ENCODE measurements around the gene PPP1R12C.

The PPP1R12C gene

DNA sequence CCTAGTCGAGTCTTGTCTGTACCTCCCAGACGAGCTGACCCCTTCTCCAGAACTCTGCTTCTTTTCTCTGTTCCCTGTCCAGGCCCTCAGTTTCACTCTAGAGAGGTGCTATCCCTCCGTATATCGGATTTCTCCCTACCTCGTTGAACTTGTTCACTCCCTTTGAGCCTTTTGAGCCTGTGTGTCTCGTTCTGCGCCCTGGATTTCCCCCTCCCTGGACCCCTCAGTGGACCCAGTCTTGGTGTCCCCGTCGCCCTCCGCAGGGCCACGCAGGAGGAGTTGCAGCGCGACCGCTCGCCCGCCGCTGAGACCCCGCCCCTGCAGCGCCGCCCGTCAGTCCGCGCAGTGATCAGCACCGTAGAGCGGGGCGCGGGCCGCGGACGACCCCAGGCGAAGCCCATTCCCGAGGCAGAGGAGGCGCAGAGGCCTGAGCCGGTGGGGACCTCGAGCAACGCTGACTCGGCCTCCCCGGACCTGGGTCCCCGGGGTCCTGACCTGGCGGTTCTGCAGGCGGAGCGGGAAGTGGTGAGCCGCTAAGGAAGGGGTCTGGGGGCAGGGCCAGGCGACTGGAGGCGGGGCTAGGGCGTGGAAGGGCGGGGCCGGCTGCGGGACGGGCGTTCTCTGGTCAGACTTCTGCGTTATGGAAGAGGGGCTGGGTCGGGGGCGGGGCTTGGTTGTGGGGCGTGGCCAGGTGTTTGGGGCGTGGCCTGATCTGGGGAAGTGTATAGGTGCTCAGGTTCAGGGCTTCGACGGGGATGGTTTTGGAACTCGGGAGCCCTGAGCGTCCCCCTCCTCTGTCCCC lies 36.3 kb downstream of the PPP1R12C start:
- peak overlapping the region; percentile 79 for H3K4me3 Mint-ChIP-seq
- H3K27ac Mint-ChIP-seq: peak overlapping the region; percentile 78

DNA sequence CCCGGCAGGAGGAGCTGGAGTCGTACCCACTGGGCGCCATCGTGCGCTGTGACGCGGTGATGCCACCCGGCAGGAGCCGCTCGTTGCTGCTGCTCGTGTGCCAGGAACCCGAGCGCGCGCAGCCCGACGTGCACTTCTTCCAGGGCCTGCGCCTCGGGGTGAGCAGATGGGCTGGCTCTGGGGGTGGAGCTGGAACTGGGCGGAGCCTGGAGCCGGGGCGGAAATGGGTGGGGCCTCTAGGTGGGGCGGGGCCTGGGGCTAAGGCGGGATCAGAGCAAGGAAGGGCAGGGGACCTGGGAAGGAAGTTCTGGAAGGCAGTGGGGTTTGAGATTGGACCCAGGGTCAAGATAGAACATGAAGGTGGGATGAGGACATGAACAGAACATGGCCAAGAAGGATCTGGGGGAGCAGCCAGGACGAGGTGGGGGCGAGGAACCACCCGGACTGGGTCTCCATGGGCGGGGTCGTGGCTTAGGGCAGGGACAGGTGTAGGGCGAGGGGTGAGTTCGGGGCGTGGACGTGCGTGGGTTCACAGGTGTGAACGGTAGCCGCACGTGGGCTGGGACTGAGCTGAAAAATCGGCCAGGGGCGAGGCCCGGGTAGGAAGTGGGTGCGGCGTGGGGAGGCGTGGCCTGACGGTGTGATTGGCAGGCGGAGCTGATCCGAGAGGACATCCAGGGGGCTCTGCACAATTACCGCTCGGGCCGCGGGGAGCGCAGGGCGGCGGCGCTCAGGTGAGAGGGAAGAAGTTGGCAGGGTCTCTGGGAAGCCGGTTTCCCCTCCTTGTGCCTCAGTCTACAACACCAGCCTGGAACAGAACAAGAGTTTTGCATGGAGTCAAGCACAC lies 37.1 kb downstream of the PPP1R12C start:
- Mint-ChIP-seq H3K4me3 (peak overlapping the region; percentile 79), H3K36me3 (no peaks in the 10 kb centered on the region), H3K9me3 (no peaks in the 10 kb centered on the region), H3K4me1 (peaks cover 31% of the 10 kb centered on the region), H3K27ac (peak overlapping the region; percentile 78)
- ATAC-seq: peak; percentile 72
- DNase-seq (ENCODE audit: low spot score in 2 of 2): peak; percentile 59 to 87

More for the DNA sequence above, 36.3 kb downstream of the PPP1R12C start:
- Mint-ChIP-seq H3K9me3 (no peaks in the 10 kb centered on the region), H3K36me3 (no peaks in the 10 kb centered on the region), H3K4me1 (peaks cover 31% of the 10 kb centered on the region)
- DNase-seq (ENCODE audit: low spot score in 2 of 2): peak; percentile 85 to 96
- ATAC-seq: peak; percentile 86

DNA sequence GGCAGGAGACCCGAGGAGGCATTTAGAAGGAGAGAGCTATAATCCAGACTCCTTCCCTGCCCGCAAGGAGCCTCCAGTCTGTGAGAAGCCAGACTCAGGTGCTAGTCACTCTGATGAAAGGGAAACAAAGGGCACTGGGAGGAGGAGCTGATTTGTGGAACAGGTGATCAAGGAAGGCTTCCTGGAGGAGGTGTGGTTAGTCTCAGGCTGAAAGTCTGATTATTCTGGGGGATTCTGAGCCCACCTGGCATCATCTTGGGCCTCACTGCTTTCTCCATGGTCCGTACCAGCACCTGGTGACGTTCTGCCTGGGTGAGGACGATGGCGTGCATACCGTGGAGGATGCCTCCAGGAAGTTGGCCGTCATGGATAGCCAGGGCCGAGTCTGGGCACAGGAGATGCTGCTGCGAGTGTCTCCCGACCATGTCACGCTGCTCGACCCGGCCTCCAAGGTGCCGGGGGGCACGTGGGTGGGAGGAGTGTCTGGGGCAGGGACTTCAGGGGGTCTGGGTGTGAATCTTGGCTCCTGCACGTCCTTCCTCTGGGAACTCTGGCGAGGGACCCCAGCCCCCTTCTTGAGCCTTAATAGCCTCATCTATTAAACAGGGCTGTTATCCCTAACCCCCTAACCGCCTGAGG lies 37.9 kb downstream of the PPP1R12C start:
- DNase-seq (ENCODE audit: low spot score in 2 of 2) (no peak), ATAC-seq (no peak)
- Mint-ChIP-seq H3K36me3 (no peaks in the 10 kb centered on the region), H3K4me3 (peak overlapping the region; percentile 79), H3K9me3 (no peaks in the 10 kb centered on the region), H3K27ac (peak overlapping the region; percentile 78), H3K4me1 (peaks cover 31% of the 10 kb centered on the region)

DNA sequence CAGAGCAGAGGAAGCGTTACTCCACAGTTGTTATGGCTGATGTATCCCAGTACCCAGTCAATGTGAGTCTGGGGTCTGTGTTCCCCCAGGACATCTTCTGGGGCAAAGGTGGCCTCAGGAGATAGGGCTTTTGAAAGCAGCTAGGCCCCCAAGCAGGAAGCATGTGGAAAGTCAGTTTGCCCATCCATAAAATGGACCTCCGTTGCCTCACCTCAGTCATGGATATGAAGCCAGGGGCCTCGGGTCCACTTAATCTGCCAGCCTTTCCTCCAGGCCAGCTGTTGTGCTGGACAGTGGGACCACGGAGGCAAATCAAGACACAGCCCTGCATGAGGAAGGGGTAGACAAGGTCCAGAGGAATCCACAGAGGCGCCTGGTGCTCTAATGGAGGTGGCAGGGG lies 38.4 kb downstream of the PPP1R12C start:
- no peaks in the 10 kb centered on the region for H3K9me3 Mint-ChIP-seq
- DNase-seq (ENCODE audit: low spot score in 2 of 2) (no peak), ATAC-seq (no peak)
- H3K4me1 Mint-ChIP-seq: peaks cover 31% of the 10 kb centered on the region
- H3K4me3 Mint-ChIP-seq: peak overlapping the region; percentile 79
- no peak overlapping the region for H3K27ac Mint-ChIP-seq
- no peaks in the 10 kb centered on the region for H3K36me3 Mint-ChIP-seq

DNA sequence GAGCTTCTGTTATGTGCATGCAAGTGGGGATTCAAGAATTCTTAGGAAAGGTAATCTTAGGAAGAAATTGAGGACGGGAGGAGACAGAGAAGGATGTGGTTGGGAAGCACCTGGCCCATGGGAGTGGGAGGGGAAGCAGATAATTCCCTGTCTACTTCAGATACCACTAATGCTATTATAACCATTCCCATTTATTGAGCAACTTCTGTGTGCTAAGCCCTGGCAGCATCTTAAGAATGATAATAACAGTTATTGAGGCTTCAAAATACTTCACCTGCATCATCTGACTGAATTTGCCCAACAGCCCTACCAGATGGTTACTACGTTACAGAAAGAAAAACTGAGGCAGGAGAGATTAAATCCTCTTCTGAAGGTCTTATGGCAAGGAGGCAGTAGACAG lies 40.3 kb downstream of the PPP1R12C start:
- H3K36me3 Mint-ChIP-seq: no peaks in the 10 kb centered on the region
- ATAC-seq (no peak), DNase-seq (ENCODE audit: low spot score in 2 of 2) (no peak)
- no peak overlapping the region for H3K27ac Mint-ChIP-seq
- H3K9me3 Mint-ChIP-seq: no peaks in the 10 kb centered on the region
- no peak overlapping the region for H3K4me3 Mint-ChIP-seq
- H3K4me1 Mint-ChIP-seq: peaks cover 21% of the 10 kb centered on the region

DNA sequence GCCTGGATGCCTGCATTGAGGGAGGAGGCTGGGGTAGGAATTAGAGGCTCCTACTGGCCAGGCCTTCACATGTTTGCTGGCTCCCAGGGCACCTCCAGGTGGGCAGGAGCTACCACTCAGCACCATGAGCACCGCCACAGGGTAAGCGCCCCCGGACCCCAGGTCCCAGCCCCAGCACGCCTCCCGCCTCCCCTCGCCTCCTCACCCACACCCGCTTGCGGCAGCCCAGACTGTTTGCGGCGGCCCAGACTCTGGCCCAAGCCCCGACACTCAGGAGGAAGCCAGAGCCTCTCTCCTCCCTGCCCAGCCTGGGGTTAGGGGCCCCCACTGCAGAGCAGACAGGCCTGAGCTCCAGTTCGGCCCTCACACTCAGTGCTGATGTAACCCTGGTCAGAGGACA lies 41.1 kb downstream of the PPP1R12C start:
- no peaks in the 10 kb centered on the region for H3K36me3 Mint-ChIP-seq
- H3K4me3 Mint-ChIP-seq: no peak overlapping the region
- no peak overlapping the region for H3K27ac Mint-ChIP-seq
- H3K4me1 Mint-ChIP-seq: peaks cover 20% of the 10 kb centered on the region
- DNase-seq (ENCODE audit: low spot score in 2 of 2) (no peak), ATAC-seq (no peak)
- H3K9me3 Mint-ChIP-seq: no peaks in the 10 kb centered on the region

DNA sequence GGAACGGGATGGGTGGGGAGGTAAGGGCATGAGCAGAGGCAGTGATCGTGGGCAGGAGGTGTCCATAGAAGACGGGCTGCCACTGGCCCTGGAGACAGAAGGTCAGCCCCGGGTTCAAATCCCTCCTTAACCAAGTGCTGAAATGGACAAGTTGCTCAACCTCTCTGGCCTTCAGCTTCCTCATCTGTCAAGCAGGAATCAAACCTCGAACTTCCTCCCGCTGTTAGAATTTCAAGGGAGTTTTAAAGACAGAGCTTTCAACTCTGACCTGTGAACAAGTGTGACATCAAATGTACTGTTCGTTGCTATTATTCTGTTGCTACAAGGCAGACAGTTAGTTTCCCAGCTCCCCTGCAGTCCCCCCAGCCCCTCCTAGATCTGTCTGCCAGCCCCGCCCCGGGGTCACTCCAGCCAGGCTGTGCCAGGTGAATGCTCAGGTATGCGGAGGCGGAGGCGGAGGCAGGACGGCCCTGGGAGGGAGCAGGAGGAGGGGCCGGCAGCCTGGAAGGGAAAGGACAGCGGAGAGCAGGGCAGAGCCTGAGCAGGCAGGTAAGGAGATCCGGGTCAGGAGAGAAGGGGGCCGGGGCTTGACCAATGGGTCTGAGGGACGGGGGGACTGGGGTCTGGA lies 42.0 kb downstream of the PPP1R12C start, which contains the start of gene EPS8L1:
Gene EPS8L1 (plus strand): TSS at position 499 of the 628 bp plus-strand sequence. CDS start 576 bp downstream, outside the sequence.
- peaks cover 15% of the 10 kb centered on the region for H3K4me1 Mint-ChIP-seq
- no peaks in the 10 kb centered on the region for H3K36me3 Mint-ChIP-seq
- no peak within 1 kb of the TSS for H3K4me3 Mint-ChIP-seq
- no peak within 1 kb of the TSS for H3K27ac Mint-ChIP-seq
- no peaks in the 10 kb centered on the region for H3K9me3 Mint-ChIP-seq
- ATAC-seq: no peak
- no peak for DNase-seq (ENCODE audit: low spot score in 2 of 2)

DNA sequence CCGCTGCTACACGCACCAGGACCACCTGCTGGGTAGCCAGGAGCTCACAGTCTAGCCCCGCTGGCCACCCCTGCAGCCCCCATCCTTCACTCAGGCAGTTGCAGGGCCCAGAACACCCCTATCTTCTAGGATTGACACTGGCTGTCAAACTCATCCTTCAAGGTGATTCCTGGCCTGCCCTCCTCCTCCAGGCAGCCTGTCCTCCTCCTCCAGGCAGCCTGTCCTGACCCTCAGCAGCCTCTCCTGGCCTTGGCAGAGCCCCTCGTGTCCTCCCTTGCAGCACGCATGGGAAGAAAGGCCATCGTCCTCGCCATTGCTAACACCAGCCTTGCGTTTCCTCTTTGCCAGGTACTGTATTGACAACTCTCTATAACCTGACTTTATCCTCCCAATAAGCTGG lies 45.5 kb downstream of the PPP1R12C start:
- Mint-ChIP-seq H3K27ac (no peak overlapping the region), H3K9me3 (no peaks in the 10 kb centered on the region)

DNA sequence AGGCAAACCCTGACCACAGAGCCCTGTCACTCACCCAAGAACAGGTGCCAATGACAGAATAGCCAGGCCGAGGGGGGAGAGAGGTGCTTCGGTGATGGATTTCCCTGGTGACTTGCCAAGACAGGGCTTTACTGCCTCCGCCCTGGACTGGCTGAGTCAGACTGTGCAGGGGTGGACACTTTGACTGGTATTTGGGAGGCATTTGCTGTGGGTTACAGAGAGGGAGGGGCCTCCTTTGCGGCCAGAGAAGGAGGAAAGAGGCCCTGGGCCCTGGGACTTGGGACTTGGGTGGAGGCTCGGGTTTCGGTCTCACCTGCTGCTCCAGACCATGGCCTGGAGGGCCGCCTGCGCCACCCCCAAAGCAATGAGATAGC lies 46.3 kb downstream of the PPP1R12C start:
- no peaks in the 10 kb centered on the region for H3K9me3 Mint-ChIP-seq
- no peak overlapping the region for H3K4me3 Mint-ChIP-seq
- no peak for ATAC-seq
- H3K4me1 Mint-ChIP-seq: peaks cover 10% of the 10 kb centered on the region
- no peak overlapping the region for H3K27ac Mint-ChIP-seq
- no peak for DNase-seq (ENCODE audit: low spot score in 2 of 2)
- no peaks in the 10 kb centered on the region for H3K36me3 Mint-ChIP-seq

More for the DNA sequence above, 45.5 kb downstream of the PPP1R12C start:
- Mint-ChIP-seq H3K36me3 (no peaks in the 10 kb centered on the region), H3K4me1 (peaks cover 10% of the 10 kb centered on the region), H3K4me3 (no peak overlapping the region)
- ATAC-seq: no peak
- no peak for DNase-seq (ENCODE audit: low spot score in 2 of 2)

DNA sequence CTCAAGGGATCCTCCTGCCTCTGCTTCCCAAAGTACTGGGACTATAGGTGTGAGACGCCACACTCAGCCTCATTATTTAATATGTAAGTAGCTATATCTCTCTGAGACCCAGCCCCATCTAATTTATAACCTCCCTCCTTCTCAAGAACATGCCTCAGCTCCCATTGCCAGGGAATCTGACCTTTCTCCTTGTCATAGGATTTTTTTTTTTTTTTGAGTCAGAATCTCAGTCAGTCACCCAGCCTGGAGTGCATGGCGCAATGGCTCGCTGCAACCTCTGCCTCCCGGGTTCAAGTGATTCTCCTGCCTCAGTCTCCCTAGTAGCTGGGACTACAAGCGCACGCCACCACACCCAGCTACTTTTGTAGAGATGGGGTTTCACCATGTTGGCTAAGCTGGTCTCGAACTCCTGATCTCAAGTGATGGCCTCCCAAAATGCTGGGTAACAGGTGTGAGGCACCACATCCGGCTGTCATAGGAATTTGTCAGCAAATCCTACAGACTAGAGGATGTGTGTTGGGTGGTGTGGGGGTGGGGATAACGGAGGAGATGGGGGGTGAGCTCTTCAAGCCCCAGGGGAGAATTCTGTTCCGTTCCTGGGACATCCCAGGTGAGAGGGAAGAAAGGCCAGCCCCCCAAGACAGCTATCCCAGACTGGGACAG lies 46.8 kb downstream of the PPP1R12C start:
- Mint-ChIP-seq H3K9me3 (no peaks in the 10 kb centered on the region), H3K36me3 (no peaks in the 10 kb centered on the region), H3K4me1 (peaks cover 10% of the 10 kb centered on the region), H3K4me3 (no peak overlapping the region), H3K27ac (no peak overlapping the region)
- DNase-seq (ENCODE audit: low spot score in 2 of 2): no peak
- ATAC-seq: no peak

DNA sequence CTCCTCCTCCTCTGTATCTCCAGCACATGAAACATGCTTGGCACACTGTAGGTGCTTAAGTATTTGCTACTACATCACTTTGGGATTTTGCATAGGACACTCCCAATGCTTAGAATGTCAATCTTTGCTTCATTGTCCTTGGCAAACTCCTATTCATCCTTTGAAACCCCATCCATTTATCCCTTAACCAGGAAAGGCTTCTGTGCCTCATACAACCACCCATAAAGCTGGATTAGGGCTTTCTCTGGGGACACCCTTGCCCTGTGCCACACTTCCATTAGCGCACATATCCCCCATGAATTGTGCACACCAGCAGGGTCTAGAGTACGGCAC lies 47.6 kb downstream of the PPP1R12C start:
- DNase-seq (ENCODE audit: low spot score in 2 of 2) (no peak), ATAC-seq (no peak)
- no peaks in the 10 kb centered on the region for H3K9me3 Mint-ChIP-seq
- peak overlapping the region; percentile 13 for H3K4me3 Mint-ChIP-seq
- H3K4me1 Mint-ChIP-seq: peaks cover 10% of the 10 kb centered on the region
- no peak overlapping the region for H3K27ac Mint-ChIP-seq
- H3K36me3 Mint-ChIP-seq: no peaks in the 10 kb centered on the region

DNA sequence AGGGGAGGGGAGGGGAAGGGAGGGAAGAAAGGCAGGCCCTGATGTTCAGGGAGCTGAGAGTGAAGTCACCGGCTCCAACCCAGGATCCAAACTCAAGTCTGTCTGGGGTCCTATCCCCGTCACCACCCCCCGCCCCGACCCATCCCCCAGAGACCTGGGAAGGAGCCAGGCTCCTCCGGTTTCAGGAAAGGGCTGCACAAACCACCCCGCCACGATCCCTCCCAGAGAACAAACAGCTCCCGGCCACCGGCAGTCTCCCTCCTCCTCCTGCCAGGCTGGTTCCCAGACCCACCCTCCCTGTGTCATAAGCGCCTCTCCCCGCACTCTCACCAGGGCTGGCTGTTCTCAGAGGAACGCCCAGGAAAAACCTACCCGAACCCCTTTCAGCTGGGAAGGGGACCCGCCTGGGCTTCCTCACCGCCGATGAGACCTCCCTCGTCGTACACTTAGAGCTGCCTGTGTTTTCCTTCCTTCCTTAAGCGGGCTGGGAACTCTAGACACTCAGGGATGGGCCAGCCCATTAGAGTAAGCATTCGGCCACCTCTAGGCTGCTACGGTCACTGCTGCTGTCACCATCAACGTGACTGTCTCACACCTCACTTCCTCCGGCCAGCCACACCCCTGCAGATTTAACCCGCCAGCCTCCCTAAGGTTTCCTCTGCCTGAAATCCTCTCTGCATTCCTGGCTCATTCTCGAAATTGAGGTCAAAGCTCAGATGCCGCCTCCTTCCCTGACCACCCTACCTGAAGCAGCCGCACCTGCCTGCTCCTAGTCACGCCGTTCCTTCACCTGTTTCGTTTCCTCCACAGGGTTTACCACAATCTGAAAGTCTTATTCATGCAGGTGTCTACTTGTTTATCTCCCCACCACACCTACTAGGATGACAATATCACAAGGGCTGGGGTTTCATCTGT lies 48.2 kb downstream of the PPP1R12C start:
- Mint-ChIP-seq H3K9me3 (no peaks in the 10 kb centered on the region), H3K36me3 (no peaks in the 10 kb centered on the region), H3K4me3 (peak overlapping the region; percentile 13), H3K4me1 (peaks cover 10% of the 10 kb centered on the region), H3K27ac (no peak overlapping the region)
- ATAC-seq: peak; percentile 49
- no peak for DNase-seq (ENCODE audit: low spot score in 2 of 2)

DNA sequence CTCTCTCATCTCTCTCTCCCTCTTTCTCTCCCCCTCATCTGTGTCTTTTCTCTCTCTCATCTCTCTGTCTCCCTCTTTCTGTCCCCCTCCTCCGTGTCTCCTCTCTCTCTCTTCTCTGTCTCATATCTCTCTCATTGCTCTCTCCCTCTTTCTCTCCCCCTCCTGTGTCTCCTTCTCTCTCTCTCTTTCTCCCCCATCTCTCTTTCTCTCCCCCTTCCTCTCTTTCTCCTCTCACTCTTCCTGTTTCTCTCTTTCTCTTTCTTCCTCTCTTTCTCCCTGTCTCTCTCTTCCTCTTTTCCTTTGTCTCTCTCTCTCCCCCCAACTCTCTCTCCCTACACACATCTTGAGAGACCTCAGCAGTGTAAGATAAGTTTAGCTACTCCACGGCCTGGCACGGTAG lies 49.6 kb downstream of the PPP1R12C start:
- H3K36me3 Mint-ChIP-seq: no peaks in the 10 kb centered on the region
- no peak overlapping the region for H3K4me3 Mint-ChIP-seq
- peaks cover 10% of the 10 kb centered on the region for H3K4me1 Mint-ChIP-seq
- DNase-seq (ENCODE audit: low spot score in 2 of 2) (no peak), ATAC-seq (no peak)
- no peaks in the 10 kb centered on the region for H3K9me3 Mint-ChIP-seq
- no peak overlapping the region for H3K27ac Mint-ChIP-seq
